SK-N-SH (cell line): ENCODE results near the gene RPL7A. TPM values are rescaled to one million over a fixed set of nuclear protein-coding genes. Genes with fewer than 3 reads are reported as not detected.

Experiments
- CTCF ChIA-PET: fragments of 300-600, 350-600 bp; formaldehyde crosslinking; extraction: SDS; loops from one replicate; lab custom pipeline; 2021; lab: Yijun Ruan, JAX
- POLR2A ChIA-PET: fragments of 350-600 bp; sonication (Branson Sonifier 250); formaldehyde crosslinking; extraction: SDS; loops from one replicate; lab custom pipeline; 2020; ENCODE audit warnings: antibody characterized with exemption, inconsistent platforms; lab: Yijun Ruan, JAX
- DNase-seq: peaks from one replicate; pipeline ENCODE4 v3.0.0; 2012
- H2AFZ ChIP-seq: fragments of 200-600 bp; sonication (generic); 2 replicates; pipeline ENCODE4 v1.8.1; 2016; ENCODE audit warnings: antibody characterized with exemption, mild to moderate bottlenecking, low read depth
- H3F3A ChIP-seq: fragments of 200-600 bp; sonication (generic); replicated peaks from 2 replicates; pipeline ENCODE3; 2016; ENCODE audit warnings: antibody characterized with exemption, mild to moderate bottlenecking; ENCODE audit not compliant: insufficient read depth
- H3K27ac ChIP-seq, 2 experiments: fragments of 200-500 bp in 1 of 2; fragments of 200-600 bp in 1 of 2; sonication (Bioruptor generic) in 1 of 2; sonication (generic), shearing (Covaris generic) in 1 of 2; 2 replicates each; pipeline versions ENCODE4 v1.5.1 to v1.6.1; 2014 to 2016; ENCODE audit warnings: low read depth in 2 of 2, inconsistent platforms in 1 of 2, low read length in 1 of 2, mild to moderate bottlenecking in 1 of 2, mixed read lengths in 1 of 2
- H3K27me3 ChIP-seq: fragments of 200-600 bp; sonication (generic), shearing (Covaris generic); 2 replicates; pipeline ENCODE4 v1.6.1; 2016; ENCODE audit warnings: mixed run types; ENCODE audit not compliant: insufficient read depth
- H3K36me3 ChIP-seq, 2 experiments: fragments of 200-500 bp in 1 of 2; fragments of 200-600 bp in 1 of 2; sonication (Bioruptor generic) in 1 of 2; sonication (generic) in 1 of 2; replicated peaks in 1 of 2; 2 replicates each; pipeline versions ENCODE3 to v1.5.1; 2014 to 2016; ENCODE audit warnings: low read length in 1 of 2, mild to moderate bottlenecking in 1 of 2; ENCODE audit not compliant: insufficient read depth in 2 of 2, control insufficient read depth in 1 of 2
- H3K4me1 ChIP-seq, 2 experiments: fragments of 200-500 bp in 1 of 2; fragments of 200-600 bp in 1 of 2; sonication (Bioruptor generic) in 1 of 2; sonication (generic), shearing (Covaris generic) in 1 of 2; 2 replicates each; pipeline versions ENCODE4 v1.5.1 to v1.6.1; 2014 to 2016; ENCODE audit warnings: low read depth in 1 of 2, low read length in 1 of 2, mixed run types in 1 of 2; ENCODE audit not compliant: insufficient read depth in 2 of 2, control insufficient read depth in 1 of 2
- H3K4me2 ChIP-seq: fragments of 200-600 bp; sonication (generic), shearing (Covaris generic); 2 replicates; pipeline ENCODE4 v1.6.1; 2017; ENCODE audit warnings: mixed run types
- H3K4me3 ChIP-seq, 2 experiments: fragments of 200-500 bp in 1 of 2; fragments of 200-600 bp in 1 of 2; sonication (Bioruptor generic) in 1 of 2; sonication (generic), shearing (Covaris generic) in 1 of 2; 2 replicates each; pipeline versions ENCODE4 v1.5.1 to v1.8.1; 2014 to 2016; ENCODE audit warnings: low read depth in 2 of 2, inconsistent platforms in 1 of 2, low read length in 1 of 2, mild to moderate bottlenecking in 1 of 2, mixed read lengths in 1 of 2, moderate library complexity in 1 of 2
- H3K79me2 ChIP-seq: fragments of 200-600 bp; sonication (generic); 2 replicates; pipeline ENCODE4 v1.8.1; 2017; ENCODE audit warnings: mild to moderate bottlenecking; ENCODE audit not compliant: insufficient read depth
- H3K9ac ChIP-seq: fragments of 200-600 bp; sonication (generic); 2 replicates; pipeline ENCODE4 v1.6.1; 2017; ENCODE audit warnings: mixed run types
- H3K9me2 ChIP-seq: fragments of 200-600 bp; sonication (generic); 2 replicates; pipeline ENCODE4 v1.6.1; 2017; ENCODE audit warnings: mixed run types
- H3K9me3 ChIP-seq: fragments of 200-600 bp; sonication (generic); 2 replicates; pipeline ENCODE4 v1.6.1; 2017; ENCODE audit warnings: mixed run types, mild to moderate bottlenecking, moderate library complexity
- H4K20me1 ChIP-seq: fragments of 200-600 bp; sonication (generic); 2 replicates; pipeline ENCODE4 v1.6.1; 2017; ENCODE audit warnings: mild to moderate bottlenecking, mixed run types; ENCODE audit not compliant: insufficient read depth
- CHD2 ChIP-seq: fragments of 150-350 bp; IDR thresholded peaks from 2 replicates; pipeline ENCODE4 v1.6.1; 2018; ENCODE audit warnings: low read length; ENCODE audit not compliant: partially characterized antibody
- CTCF ChIP-seq: fragments of 200-600 bp; sonication (generic); IDR thresholded peaks from 2 replicates; pipeline ENCODE4 v1.6.1; 2017; ENCODE audit warnings: antibody characterized with exemption, mild to moderate bottlenecking, moderate library complexity
- ELF1 ChIP-seq: IDR thresholded peaks from 2 replicates; pipeline ENCODE4 v1.4.0; 2012
- FOXM1 ChIP-seq: IDR thresholded peaks from 2 replicates; pipeline ENCODE4 v1.4.0; 2012; ENCODE audit warnings: low read depth, mild to moderate bottlenecking
- GATA2 ChIP-seq: sonication (generic); formaldehyde crosslinking; IDR thresholded peaks from 2 replicates; pipeline ENCODE4 v1.5.0; 2020; ENCODE audit warnings: mild to moderate bottlenecking, missing genetic modification reagents
- MEF2A ChIP-seq: IDR thresholded peaks from 2 replicates; pipeline ENCODE4 v1.4.0; 2012; ENCODE audit warnings: low read depth, borderline replicate concordance
- NFIC ChIP-seq: IDR thresholded peaks from 2 replicates; pipeline ENCODE4 v1.4.0; 2012; ENCODE audit warnings: borderline replicate concordance
- NRF1 ChIP-seq: IDR thresholded peaks from 2 replicates; pipeline ENCODE4 v1.6.1; 2012; ENCODE audit warnings: low read depth, mild to moderate bottlenecking, low read length
- PBX3 ChIP-seq: IDR thresholded peaks from 2 replicates; pipeline ENCODE4; 2012
- RFX5 ChIP-seq: IDR thresholded peaks from 2 replicates; pipeline ENCODE4 v1.6.1; 2012; ENCODE audit warnings: mild to moderate bottlenecking, improper control_type of control experiment, low read length
- SMC3 ChIP-seq: IDR thresholded peaks from 2 replicates; pipeline ENCODE4 v1.6.1; 2012; ENCODE audit warnings: low read depth, low read length, improper control_type of control experiment
- TAF1 ChIP-seq: IDR thresholded peaks from 2 replicates; pipeline ENCODE4 v1.6.1; 2012; ENCODE audit warnings: low read depth, mild to moderate bottlenecking, low read length, moderate library complexity, borderline replicate concordance
- TCF12 ChIP-seq: IDR thresholded peaks from 2 replicates; pipeline ENCODE4 v1.4.0; 2012
- USF1 ChIP-seq: IDR thresholded peaks from 2 replicates; pipeline ENCODE4 v1.4.0; 2012; ENCODE audit warnings: low read depth, borderline replicate concordance
- YY1 ChIP-seq: IDR thresholded peaks from 2 replicates; pipeline ENCODE4 v1.4.0; 2012; ENCODE audit warnings: low read depth, mild to moderate bottlenecking
- WGBS: methylation state at CpG from one replicate; pipeline ENCODE4 v1.1.6; 2017; ENCODE audit warnings: low lambda C conversion rate; 5-methylcytosine and 5-hydroxymethylcytosine counted together
- polyA plus RNA-seq, 3 experiments: library from polyadenylated mRNA; depleted of rRNA; stranded (reverse); fragments of >200 nt; gene quantifications; 2 replicates each; pipeline ENCODE4 v1.2.3, GENCODE V29; 2012
- TF ChIP-seq, protein P1 (sequence below): IDR thresholded peaks from 2 replicates; pipeline ENCODE4 v1.4.0; 2012; ENCODE audit warnings: low read depth

The RPL7A gene
- polyA plus RNA-seq, 1 of the 3 experiments (the other 2 are of a cell fraction) = 4,121 TPM

DNA sequence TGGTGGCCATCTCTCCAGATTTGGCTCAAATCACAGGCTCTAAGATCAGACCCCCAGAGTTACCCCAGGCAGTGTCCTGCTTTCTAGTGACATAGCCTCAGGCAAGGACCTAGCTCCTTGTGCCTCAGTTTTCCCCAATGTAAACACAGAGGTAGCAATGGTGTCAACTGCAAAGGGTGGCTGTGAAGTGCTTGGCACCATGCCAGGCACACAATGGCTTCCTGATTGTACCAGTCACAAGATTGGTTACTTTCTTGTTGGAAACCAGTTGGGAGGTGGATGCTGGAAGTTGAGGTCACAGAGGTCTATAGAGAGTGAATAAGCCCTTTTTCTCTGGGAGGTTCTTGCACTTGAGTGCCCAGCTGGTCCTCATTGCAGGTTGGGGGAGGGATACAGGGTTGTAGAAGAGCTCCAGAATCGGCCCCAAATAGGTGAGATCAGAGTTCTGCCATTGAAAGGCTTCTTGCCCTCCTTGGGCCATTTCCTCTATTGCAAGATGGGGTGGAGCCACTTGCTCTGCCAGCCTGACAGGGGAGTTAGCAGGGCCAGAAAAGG is 30.5 kb downstream of the RPL7A start (continued):
- TF ChIP-seq NFIC (no peak), CTCF (no peak), FOXM1 (no peak), SMC3 (no peak), PBX3 (no peak), ELF1 (no peak)
- TF ChIP-seq, protein P1, sequence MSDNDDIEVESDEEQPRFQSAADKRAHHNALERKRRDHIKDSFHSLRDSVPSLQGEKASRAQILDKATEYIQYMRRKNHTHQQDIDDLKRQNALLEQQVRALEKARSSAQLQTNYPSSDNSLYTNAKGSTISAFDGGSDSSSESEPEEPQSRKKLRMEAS = no peak

DNA sequence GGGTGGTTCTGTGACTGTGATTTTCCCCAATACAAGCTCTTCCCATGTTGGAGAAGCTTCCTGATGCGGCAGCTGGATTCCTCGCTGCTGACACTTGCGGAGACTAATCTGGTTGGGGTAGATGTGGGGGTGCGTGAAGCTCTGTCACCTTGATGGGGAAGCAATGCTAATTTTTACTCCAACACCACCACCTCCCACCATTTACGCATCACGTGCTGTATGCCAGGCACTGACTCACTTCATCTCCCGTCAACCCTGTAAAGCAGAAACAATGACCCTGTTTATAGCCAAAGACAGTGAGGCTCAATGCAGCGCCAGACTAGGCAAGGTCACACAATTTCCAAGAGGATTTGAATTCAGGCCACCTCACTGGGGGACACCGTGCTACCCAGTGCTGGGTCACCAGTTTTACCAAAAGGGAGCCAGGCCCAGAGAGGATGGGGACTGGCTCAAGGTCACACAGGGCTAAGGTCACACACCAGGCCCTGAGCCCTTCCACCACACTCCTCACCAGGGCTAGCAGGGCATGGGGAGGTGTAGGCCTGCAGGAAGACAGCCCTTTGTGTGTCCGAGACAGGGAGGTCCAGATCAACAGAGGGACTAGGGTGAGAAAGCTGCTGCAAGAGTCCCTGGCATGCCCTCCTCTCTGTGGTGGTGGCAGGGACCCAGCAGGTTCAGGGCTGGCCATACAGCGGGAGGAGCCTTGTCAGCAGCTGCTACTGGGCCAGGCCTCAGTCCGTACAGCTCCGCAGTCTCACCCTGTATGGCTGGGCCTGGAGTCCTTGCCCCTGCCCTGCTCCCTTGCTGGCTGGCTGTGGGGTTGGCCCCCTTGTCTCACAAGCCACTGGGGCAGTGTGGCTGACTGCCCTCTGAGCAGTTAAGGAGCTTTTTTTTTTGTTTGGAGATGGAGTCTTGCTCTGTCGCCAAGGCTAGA is 31.4 kb downstream of the RPL7A start:
- Histone ChIP-seq H3K36me3 (no peaks in the 10 kb centered on the region), H3K9ac (no peak overlapping the region), H3K27me3 (no peaks in the 10 kb centered on the region), H4K20me1 (peaks cover 9% of the 10 kb centered on the region), H3K9me2 (no peaks in the 10 kb centered on the region), H3K4me3 (no peak overlapping the region), H3K4me2 (no peak overlapping the region), H3K4me1 (peaks cover 0 to 5% of the 10 kb centered on the region in 2 experiments; a peak in 1 of 4 replicates), H2AFZ (no peak overlapping the region), H3F3A (peaks cover 9% of the 10 kb centered on the region), H3K9me3 (no peaks in the 10 kb centered on the region), H3K79me2 (peaks cover 18% of the 10 kb centered on the region), H3K27ac (no peak overlapping the region)
- WGBS = 94% methylated on average over 12 of the region's 14 CpGs
- DNase-seq = no peak
- TF ChIP-seq TAF1 (no peak), MEF2A (no peak), USF1 (no peak), YY1 (no peak), CHD2 (no peak), TCF12 (no peak), GATA2 (CRISPR knock-in tag) (no peak), NRF1 (no peak), NFIC (no peak), CTCF (no peak), ELF1 (no peak), RFX5 (no peak)
- ChIA-PET POLR2A (no interaction called here), CTCF (interaction anchor here (0.6 to 0.7 kb wide), 2 partner anchors 104 to 107 kb away, joined by 3 read pairs; no protein-coding TSS in a partner anchor)
